Caco-2 (cell line): Measurements from ENCODE around the gene ENDOV. TPM values are rescaled to one million over a fixed set of nuclear protein-coding genes. Genes with fewer than 3 reads are reported as not detected.

Experiments
- BruUV-seq: library from RNA; stranded (reverse); fragments of 400-500 nt; replicated peaks from 2 replicates; lab custom pipeline; 2021; lab: Mats Ljungman, UMichigan
- CTCF ChIA-PET: fragments of 300-600 bp; sonication (Branson Sonifier 250); formaldehyde crosslinking; loops from one replicate; lab custom pipeline; 2022; ENCODE audit warnings: antibody characterized with exemption; lab: Charles Lee
- POLR2A ChIA-PET: fragments of 300-600 bp; sonication (Branson Sonifier 250); formaldehyde crosslinking; loops from one replicate; lab custom pipeline; 2022; ENCODE audit warnings: antibody characterized with exemption; lab: Charles Lee
- DNase-seq, 2 experiments: peaks; one replicate each; pipeline versions ENCODE4 v3.0.0 to v3.0.0-alpha.2; 2020 to 2022
- H3K27me3 ChIP-seq: replicated peaks from 2 replicates; pipeline ENCODE4 v1.6.0; 2011; ENCODE audit warnings: low read length; ENCODE audit not compliant: control insufficient read depth, insufficient read depth
- H3K36me3 ChIP-seq: 2 replicates; pipeline ENCODE4 v1.5.1; 2011; ENCODE audit warnings: low read length; ENCODE audit not compliant: control insufficient read depth, insufficient read depth
- H3K4me1 ChIP-seq: fragments of 250-450 bp; sonication (Bioruptor Pico); 2 replicates; pipeline ENCODE4 v1.5.1; 2020; ENCODE audit warnings: mild to moderate bottlenecking
- H3K4me3 ChIP-seq: 2 replicates; pipeline ENCODE4 v1.5.1; 2011; ENCODE audit warnings: low read depth, mild to moderate bottlenecking, control low read depth, low read length
- H3K9me3 ChIP-seq: fragments of 250-450 bp; sonication (Bioruptor Pico); 2 replicates; pipeline ENCODE4 v1.5.1; 2020; ENCODE audit warnings: mild to moderate bottlenecking, moderate library complexity
- H3K27ac Mint-ChIP-seq: one replicate; pipeline ENCODE4 v1.8.0; 2022; ENCODE audit warnings: mixed read lengths; ENCODE audit not compliant: unreplicated experiment
- H3K27me3 Mint-ChIP-seq: one replicate; pipeline ENCODE4 v1.8.0; 2022; ENCODE audit warnings: mixed read lengths; ENCODE audit not compliant: insufficient read depth, unreplicated experiment
- H3K36me3 Mint-ChIP-seq: one replicate; pipeline ENCODE4 v1.8.0; 2022; ENCODE audit warnings: mild to moderate bottlenecking, mixed read lengths; ENCODE audit not compliant: insufficient read depth, unreplicated experiment
- H3K4me1 Mint-ChIP-seq: one replicate; pipeline ENCODE4 v1.8.0; 2022; ENCODE audit warnings: low read depth, mixed read lengths; ENCODE audit not compliant: unreplicated experiment
- H3K4me3 Mint-ChIP-seq: one replicate; pipeline ENCODE4 v1.8.0; 2022; ENCODE audit warnings: mild to moderate bottlenecking, moderate library complexity, mixed read lengths; ENCODE audit not compliant: unreplicated experiment
- H3K9me3 Mint-ChIP-seq: one replicate; pipeline ENCODE4 v1.8.0; 2022; ENCODE audit warnings: mixed read lengths; ENCODE audit not compliant: unreplicated experiment
- CTCF ChIP-seq, 2 experiments: fragments of 200-600 bp in 1 of 2; IDR thresholded peaks; 1 replicate in 1 of 2; 2 replicates in 1 of 2; pipeline versions ENCODE4 v1.5.1 to v1.8.0; 2011 to 2022; ENCODE audit warnings: antibody characterized with exemption in 1 of 2, control low read depth in 1 of 2, inconsistent platforms in 1 of 2, low read depth in 1 of 2, low read length in 1 of 2, mild to moderate bottlenecking in 1 of 2, moderate library complexity in 1 of 2; ENCODE audit not compliant: insufficient read depth in 1 of 2, severe bottlenecking in 1 of 2, unreplicated experiment in 1 of 2
- intact Hi-C: fragments of 100-400 bp; cut with micrococcal nuclease; formaldehyde crosslinking; loops from one replicate; pipeline ENCODE4 v1.10.0; 2022; ENCODE audit not compliant: unreplicated experiment
- total RNA-seq: library from RNA; stranded (reverse); gene quantifications from 2 replicates; pipeline ENCODE4 v1.2.3, GENCODE V29; 2022

The ENDOV gene
- total RNA-seq, 1 experiment from 2014 or later = 21.5 TPM

DNA sequence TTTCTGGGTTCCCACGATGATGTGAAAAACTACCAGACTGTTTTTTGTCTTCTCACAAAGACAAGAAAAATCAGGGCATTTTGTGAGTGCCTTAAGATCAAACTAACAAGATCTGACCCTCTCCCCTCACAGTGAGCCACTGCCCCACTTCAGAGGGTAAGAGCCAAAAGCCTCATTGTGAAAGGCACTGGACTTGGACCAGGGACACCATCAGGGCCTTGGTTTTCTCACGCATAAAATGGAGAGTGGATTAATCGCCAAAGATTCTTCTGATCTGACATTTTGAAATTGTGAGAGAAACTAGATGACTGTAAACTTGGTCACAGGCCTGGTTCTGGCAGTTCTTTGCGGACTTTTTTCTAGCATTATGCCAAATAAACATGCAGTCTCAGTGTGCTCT is 21.0 kb upstream of the ENDOV start:
- Histone ChIP-seq H3K9me3 (no peaks in the 10 kb centered on the region), H3K36me3 (no peaks in the 10 kb centered on the region; the same call in 1 of the 2 replicates), H3K4me1 (no peaks in the 10 kb centered on the region), H3K4me3 (no peak overlapping the region), H3K27me3 (no peaks in the 10 kb centered on the region)
- no peak for TF ChIP-seq CTCF (IDR thresholded peaks at IDR 0.05; ENCODE audit: insufficient read depth in 1 of 2, low read depth in 1 of 2, low read length in 1 of 2, severe bottlenecking in 1 of 2, unreplicated experiment in 1 of 2)
- intact Hi-C loops = no loop called here
- ChIA-PET POLR2A (no interaction called here), CTCF (no interaction called here)
- H3K4me3 Mint-ChIP-seq = no peak overlapping the region
- H3K27ac Mint-ChIP-seq = no peak overlapping the region
- H3K36me3 Mint-ChIP-seq = peaks cover 31% of the 10 kb centered on the region
- DNase-seq = no peak
- BruUV-seq = no TSS peak
- H3K9me3 Mint-ChIP-seq = no peaks in the 10 kb centered on the region
- H3K27me3 Mint-ChIP-seq = no peaks in the 10 kb centered on the region
- H3K4me1 Mint-ChIP-seq = no peaks in the 10 kb centered on the region

GRCh38 chr17:80394629-80395216 is 20.2 kb upstream of the ENDOV start:
- no peaks in the 10 kb centered on the region for H3K27me3 ChIP-seq
- ChIA-PET CTCF (no interaction called here), POLR2A (no interaction called here)
- no peak for TF ChIP-seq CTCF (IDR thresholded peaks at IDR 0.05; ENCODE audit: insufficient read depth in 1 of 2, low read depth in 1 of 2, low read length in 1 of 2, severe bottlenecking in 1 of 2, unreplicated experiment in 1 of 2)
- no peaks in the 10 kb centered on the region for H3K4me1 ChIP-seq
- Mint-ChIP-seq H3K36me3 (peaks cover 27% of the 10 kb centered on the region), H3K4me3 (no peak overlapping the region), H3K27ac (no peak overlapping the region), H3K4me1 (no peaks in the 10 kb centered on the region), H3K9me3 (no peaks in the 10 kb centered on the region), H3K27me3 (no peaks in the 10 kb centered on the region)
- intact Hi-C loops = no loop called here
- H3K36me3 ChIP-seq = no peaks in the 10 kb centered on the region
- no TSS peak for BruUV-seq
- DNase-seq = no peak
- H3K4me3 ChIP-seq = no peak overlapping the region
- H3K9me3 ChIP-seq = no peaks in the 10 kb centered on the region

- H3K4me3 Mint-ChIP-seq = no peak overlapping the region
- peaks cover 22% of the 10 kb centered on the region for H3K36me3 Mint-ChIP-seq
- no peaks in the 10 kb centered on the region for H3K9me3 Mint-ChIP-seq
- TF ChIP-seq CTCF (IDR thresholded peaks at IDR 0.05; ENCODE audit: insufficient read depth in 1 of 2, low read depth in 1 of 2, low read length in 1 of 2, severe bottlenecking in 1 of 2, unreplicated experiment in 1 of 2) = no peak
- Histone ChIP-seq H3K9me3 (no peaks in the 10 kb centered on the region), H3K27me3 (no peaks in the 10 kb centered on the region), H3K4me1 (no peaks in the 10 kb centered on the region), H3K36me3 (no peaks in the 10 kb centered on the region), H3K4me3 (no peak overlapping the region)
- no peak for DNase-seq
- ChIA-PET CTCF (no interaction called here), POLR2A (no interaction called here)
- no peak overlapping the region for H3K27ac Mint-ChIP-seq
- intact Hi-C loops = no loop called here
- peaks cover under 1% of the 10 kb centered on the region for H3K27me3 Mint-ChIP-seq
- no TSS peak for BruUV-seq
- no peaks in the 10 kb centered on the region for H3K4me1 Mint-ChIP-seq
Measured at GRCh38 chr17:80395402-80396151, 19.4 kb upstream of the ENDOV start.
